IPS-NIHi11 (cell line): ENCODE measurements around the gene SH3RF3.
"Not testable (repeated sequence)": the region's sequence is repeated elsewhere in the genome, so short reads cannot be mapped to it uniquely, and the experiment has no call there.

Source experiments
- DNase-seq: peaks from one replicate; pipeline ENCODE4 v3.0.0; 2012; ENCODE audit warnings: mixed read lengths, low spot score

SH3RF3 gene

DNA sequence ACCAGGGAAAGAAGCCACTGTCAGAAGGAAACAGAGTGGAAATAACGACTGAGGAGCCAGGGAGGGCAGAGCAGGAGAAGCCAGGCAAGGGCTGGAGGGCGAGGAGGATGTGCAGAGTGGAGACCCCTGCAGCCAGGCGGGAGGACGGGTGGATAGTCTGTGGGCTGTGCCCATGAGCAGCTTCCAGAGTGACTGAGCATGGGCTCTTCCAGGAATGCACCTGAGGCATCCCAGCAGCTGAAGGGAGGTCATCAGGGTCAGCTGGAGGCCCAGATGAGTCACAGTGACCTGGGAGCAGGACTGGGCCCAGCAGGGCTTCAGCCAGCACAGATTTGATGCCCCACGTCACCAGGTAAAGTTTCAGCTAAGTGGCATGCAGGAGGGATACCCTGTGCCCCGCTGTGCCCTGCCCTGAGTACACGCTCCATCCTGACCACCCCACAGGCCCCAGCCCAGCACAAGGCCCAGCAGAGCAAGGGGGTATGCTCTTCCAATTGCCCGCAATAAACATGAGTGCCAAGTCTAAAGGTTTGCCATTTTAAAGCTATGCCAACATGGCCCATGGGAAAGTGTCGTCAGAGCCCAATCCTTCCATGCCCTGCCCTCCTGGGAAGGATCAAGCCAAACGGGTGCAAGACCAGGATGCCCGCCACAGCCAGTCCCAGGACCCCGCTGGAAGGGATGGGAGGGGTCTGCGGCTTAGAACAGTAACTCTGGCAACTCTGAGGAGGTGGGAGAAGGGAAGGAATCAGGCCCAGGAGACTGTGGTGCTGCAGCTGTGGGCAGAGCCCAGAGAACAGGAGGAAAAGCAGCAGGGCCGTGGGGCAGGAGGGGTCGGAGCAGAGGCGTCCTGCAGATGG lies 399.1 kb downstream of the SH3RF3 start:
- no peak for DNase-seq

DNA sequence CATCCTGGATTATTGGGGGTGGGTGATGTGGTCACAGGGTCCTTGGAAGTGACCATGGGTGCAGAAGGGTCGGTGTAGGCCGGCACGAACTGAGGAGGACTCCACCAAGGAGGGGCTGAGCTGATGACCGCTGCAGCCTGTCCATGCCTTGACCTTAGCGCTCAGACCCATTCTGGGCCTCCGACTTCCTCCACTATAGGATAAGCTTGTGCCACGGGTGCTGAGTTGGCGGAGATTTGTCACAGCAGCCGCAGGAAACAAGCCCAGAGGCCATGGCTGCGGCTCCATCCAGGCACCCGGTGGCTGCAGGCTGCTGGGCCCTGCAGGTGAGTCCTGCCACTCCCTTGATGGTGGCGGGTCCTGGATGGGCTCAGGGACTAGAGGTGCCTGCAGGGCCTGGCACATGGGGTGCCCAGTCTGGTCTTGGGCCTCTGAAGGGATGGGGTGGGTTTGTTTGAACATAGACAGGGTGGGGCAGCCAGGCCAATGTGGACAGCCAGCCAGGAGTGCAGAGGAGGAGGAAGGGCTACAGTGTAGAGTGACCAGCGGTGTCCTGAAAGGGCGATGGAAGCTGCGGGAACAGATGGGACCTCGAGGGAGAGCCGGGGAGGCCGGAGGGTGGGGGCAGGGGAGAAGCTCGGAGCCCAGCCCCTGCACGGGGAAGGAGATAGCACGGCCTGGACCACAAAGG lies 400.0 kb downstream of the SH3RF3 start:
- no peak for DNase-seq

GRCh38 chr2:109529532-109530449 lies 400.8 kb downstream of the SH3RF3 start:
- DNase-seq, result no peak

DNA sequence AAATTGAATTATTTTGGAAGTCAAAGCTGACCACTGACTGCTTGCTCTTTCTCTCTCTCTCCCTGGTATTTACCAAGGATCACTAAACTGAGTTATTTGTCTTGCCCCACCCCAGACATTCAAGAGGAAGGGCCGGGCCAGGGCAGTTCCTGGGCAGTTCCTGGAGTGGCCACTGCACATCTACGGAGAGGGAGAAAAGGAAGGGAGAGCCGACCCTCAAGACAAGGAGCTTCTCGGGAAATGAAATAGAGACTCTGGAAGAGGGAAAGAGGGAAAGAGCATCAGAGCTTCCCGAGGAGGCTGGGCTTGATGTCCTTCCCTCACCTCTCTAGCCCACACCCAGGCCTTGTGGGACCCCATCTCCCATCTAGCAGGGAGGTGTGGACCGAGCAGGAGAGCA lies 401.7 kb downstream of the SH3RF3 start:
- DNase-seq, result no peak

DNA sequence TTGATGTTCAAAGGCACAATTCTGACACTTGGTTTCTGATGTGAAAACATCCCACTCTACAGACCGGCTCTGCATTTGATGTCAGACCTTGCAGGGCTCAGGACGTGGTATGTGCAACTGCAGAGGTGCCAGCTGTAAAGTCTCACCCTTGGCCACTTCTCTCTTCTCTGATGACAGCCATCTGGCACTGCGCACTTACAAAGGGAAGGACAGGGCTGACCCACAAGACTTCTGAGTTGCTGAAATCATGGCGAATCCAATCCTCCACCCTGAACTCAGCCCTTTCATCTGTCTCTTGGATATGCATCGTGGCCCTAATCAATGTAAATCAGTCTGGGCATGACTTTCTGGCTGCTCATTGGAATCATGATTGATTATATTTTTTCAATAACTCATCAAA lies 402.2 kb downstream of the SH3RF3 start:
- no peak for DNase-seq

- DNase-seq, result no peak
Observed at GRCh38 chr2:109531896-109532727, 403.1 kb downstream of the SH3RF3 start.

GRCh38 chr2:109532728-109533076 lies 403.7 kb downstream of the SH3RF3 start:
- DNase-seq, result no peak

DNA sequence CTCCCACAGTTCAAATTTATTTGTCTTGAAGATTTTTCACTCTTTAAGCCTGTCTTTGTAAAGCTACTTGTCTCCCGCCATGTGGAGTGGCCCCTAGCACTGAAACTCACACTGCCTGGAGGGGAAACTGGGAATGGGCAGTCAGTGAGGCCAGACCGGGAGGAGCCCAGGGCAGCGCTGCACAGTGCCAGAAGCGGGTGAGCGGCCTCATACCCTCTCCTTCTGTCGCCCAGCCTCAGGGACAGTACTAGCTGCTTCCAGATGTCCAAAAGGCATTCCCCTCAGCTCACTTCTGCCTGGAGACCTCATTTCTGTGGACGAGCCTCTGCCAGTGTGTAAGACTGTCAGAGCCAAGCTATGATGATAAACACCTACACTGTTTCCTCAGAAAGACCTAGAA lies 404.8 kb downstream of the SH3RF3 start:
- DNase-seq, result no peak

DNA sequence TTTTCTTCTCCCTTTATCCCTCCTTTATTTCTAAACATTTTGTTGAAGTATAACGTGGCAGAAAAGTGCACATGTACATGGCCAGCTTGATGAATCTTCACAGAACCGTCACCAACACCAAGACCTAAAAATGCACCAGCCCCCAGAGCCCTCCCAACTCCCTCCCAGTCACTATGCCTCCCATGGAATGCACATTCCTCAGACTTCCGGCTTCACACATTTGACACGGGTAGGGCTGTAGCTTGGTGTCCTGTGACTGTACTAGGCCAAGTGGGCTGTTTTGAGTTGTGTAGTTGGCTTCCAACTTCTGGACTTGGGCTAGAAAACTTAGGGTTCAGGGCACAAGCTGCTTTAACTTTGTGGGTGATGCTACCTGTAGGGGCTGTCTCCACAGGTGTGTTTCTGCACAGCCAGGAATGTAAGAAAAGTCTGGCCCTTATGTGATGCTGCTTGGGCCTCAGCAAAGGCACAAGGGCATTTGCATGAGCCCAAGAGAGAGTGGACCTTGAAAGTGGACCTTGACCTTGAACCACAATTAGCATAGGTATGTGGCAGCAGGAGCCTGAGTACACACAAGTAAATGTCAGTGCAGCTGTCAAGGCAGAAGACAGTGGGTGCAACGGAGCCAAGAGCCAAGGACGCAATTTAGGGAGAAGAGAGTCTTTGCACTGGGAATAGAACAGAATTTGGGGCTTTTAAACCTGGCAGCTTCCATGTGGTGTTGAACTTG lies 406.4 kb downstream of the SH3RF3 start:
- no peak for DNase-seq

DNA sequence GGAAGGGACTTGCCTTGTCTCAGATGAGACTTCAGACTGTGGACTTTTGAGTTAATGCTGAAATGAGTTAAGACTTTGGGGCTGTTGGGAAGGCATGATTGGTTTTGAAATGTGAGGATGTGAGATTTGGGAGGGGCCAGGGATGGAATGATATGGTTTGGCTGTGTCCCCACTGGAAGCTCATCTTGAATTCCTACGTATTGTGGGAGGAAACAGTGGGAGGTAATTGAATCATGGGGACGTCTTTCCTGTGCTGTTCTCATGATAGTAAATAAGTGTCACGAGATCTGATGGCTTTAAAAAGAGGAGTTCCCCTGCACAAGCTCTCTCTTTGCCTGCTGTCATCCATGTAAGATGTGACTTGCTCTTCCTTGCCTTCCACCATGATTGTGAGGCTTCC lies 407.6 kb downstream of the SH3RF3 start:
- DNase-seq, result not testable (repeated sequence)

DNA sequence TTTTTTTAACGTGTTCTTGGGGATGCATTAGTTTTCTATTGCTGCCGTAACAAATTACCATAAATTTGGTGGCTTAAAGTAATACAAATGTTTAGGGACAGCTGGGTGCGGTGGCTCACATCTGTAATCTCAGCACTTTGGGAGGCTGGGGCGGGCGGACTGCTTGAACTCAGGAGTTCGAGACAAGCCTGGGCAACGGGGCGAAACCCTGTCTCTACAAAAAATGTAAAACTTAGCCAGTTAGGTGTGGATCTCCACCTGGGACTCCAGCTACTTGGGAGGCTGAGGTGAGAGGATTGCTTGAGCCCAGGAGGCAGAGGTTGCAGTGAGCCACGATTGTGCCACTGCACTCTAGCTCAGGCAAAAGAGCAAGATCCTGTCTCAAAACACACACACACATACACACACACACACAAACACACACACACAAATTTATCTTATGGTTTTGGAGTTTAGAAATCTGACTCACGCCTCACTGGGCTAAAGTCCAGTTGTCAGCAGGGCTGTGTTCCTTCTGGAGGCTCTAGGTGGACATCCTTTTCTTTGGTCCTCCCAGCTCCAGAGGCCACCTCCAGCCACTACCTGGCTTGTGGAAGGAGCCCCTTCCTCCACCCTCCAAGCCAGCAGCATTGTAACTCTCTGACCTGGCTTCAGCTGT lies 408.7 kb downstream of the SH3RF3 start:
- no peak for DNase-seq

DNA sequence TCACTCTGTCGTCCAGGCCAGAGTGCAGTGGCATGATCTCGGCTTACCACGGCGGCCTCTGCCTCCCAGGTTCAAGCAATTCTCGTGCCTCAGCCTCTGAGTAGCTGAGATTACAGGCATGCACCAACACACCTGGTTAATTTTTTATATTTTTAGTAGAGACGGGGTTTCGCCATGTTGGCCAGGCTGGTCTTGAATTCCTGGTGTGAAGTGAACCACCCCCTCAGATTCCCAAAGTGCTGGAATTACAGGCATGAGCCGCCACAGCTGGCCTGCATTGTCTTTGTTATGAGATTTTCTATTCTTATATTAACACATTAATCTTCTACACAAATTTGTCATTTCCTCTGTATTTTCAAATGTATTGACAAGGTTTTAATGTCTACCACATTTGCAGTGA lies 409.5 kb downstream of the SH3RF3 start:
- no peak for DNase-seq

DNA sequence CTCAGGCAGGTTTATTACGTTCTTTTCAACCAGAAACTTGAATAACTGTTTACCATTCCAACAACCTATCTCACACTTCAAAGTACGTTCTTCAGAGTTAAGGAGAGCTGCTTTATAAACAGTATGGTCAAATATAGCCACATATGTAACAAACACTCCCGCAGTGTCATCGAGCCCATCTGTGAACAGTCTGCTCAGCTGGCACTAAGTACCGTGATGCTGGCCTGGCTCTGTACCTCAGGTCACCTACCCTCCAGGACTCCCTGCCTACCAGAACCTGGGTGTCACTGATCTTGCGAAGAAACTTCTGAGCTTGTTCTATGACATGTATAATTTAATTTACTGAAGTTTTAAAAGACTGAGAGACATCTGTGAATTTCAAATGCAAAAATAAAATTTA lies 413.4 kb downstream of the SH3RF3 start:
- no peak for DNase-seq

GRCh38 chr2:109545828-109546713 lies 417.1 kb downstream of the SH3RF3 start:
- peak; percentile 61 for DNase-seq

- DNase-seq, result no peak
Observed at GRCh38 chr2:109547280-109547679, 418.3 kb downstream of the SH3RF3 start.

DNA sequence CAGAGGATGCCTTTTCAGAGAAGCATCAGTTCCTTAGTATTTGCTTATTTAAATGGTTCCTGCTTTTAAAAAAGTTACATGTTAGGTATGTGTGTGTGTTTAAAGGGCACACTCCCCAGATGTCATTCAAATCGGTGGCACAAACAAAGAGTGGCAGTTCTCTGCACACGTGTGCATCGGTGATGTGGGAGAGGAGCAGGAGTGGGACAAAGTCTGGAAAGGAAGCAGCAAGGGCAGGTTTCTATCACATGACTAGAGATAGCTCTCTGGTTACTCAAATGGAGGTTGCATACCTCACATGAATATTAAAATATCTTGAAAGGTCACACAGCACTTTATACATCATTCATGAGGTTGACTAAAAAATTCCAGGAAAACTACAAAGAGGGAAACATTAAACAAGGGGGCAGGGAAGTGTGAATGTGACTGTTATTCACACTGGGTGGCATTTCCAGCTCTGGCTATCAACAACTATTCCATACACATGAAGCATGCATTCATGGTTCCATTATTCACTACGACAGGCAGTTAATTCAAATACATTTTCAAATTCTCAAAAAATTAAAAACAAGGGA lies 420.1 kb downstream of the SH3RF3 start:
- no peak for DNase-seq
